GM11168 (cell line): ENCODE measurements around the gene LGI4.

Experiments
- in situ Hi-C: fragments of 300-500 bp; cut with MboI; formaldehyde crosslinking; loops from one replicate; pipeline ENCODE4 v1.12.0; 2022; ENCODE audit warnings: low sequenced_read_pairs; ENCODE audit not compliant: unreplicated experiment

LGI4 gene

GRCh38 chr19:35093430-35093829 lies 41.4 kb downstream of the LGI4 start:
- in situ Hi-C loops: no loop called here

GRCh38 chr19:35090506-35091214 lies 44.2 kb downstream of the LGI4 start:
- in situ Hi-C loops: no loop called here

- in situ Hi-C loops: no loop called here
These were observed 44.7 kb downstream of the LGI4 start for GRCh38 chr19:35090160-35090505.

GRCh38 chr19:35089554-35089953 lies 45.3 kb downstream of the LGI4 start:
- in situ Hi-C loops: no loop called here

GRCh38 chr19:35088131-35088913 lies 46.5 kb downstream of the LGI4 start:
- in situ Hi-C loops: no loop called here

- in situ Hi-C loops: no loop called here
These were observed 47.5 kb downstream of the LGI4 start for GRCh38 chr19:35087393-35087792.

GRCh38 chr19:35086455-35086854 lies 48.4 kb downstream of the LGI4 start:
- in situ Hi-C loops: no loop called here

- in situ Hi-C loops: no loop called here
These were observed 48.9 kb downstream of the LGI4 start for GRCh38 chr19:35085947-35086346.

- in situ Hi-C loops: no loop called here
These were observed 50.4 kb downstream of the LGI4 start for GRCh38 chr19:35084509-35084762.

- in situ Hi-C loops: no loop called here
These were observed 51.0 kb downstream of the LGI4 start for GRCh38 chr19:35083691-35084508.

GRCh38 chr19:35081201-35081600 lies 53.7 kb downstream of the LGI4 start:
- in situ Hi-C loops: no loop called here

GRCh38 chr19:35080613-35081170 lies 54.2 kb downstream of the LGI4 start:
- in situ Hi-C loops: no loop called here

GRCh38 chr19:35079826-35080225 lies 55.0 kb downstream of the LGI4 start:
- in situ Hi-C loops: no loop called here

- in situ Hi-C loops: no loop called here
These were observed 57.2 kb downstream of the LGI4 start for GRCh38 chr19:35077411-35078223.

GRCh38 chr19:35076657-35077056 lies 58.2 kb downstream of the LGI4 start:
- in situ Hi-C loops: no loop called here

GRCh38 chr19:35076026-35076370 lies 58.9 kb downstream of the LGI4 start:
- in situ Hi-C loops: no loop called here

GRCh38 chr19:35075202-35076025 lies 59.4 kb downstream of the LGI4 start:
- in situ Hi-C loops: no loop called here
